Measurements from ENCODE around the gene DDX24. TPM values are rescaled to one million over a fixed set of nuclear protein-coding genes. Genes with fewer than 3 reads are reported as not detected.

Gene DDX24
- total and polyA plus RNA-seq, 9 of the 15 experiments (the other 6 are each of a cell fraction or from before 2014, with no cell fraction given) = 82.4 to 175 (median 122) TPM

- no peak overlapping the region for H3K27ac ChIP-seq (ENCODE audit: extremely low read depth, low read depth, low read length)
- no TSS peak for BruUV-seq (replicated peaks)
- 0% methylated on average over 5 of the region's 8 CpGs for WGBS (ENCODE audit: insufficient coverage, low coverage, missing lambda C conversion rate)
- H3K9me3 ChIP-seq (replicated peaks; ENCODE audit: control insufficient read depth, insufficient read depth, low read depth, low read length) = no peaks in the 10 kb centered on the region
- H3K4me1 ChIP-seq (replicated peaks in 1 of 2; ENCODE audit: control insufficient read depth in 2 of 2, insufficient read depth in 2 of 2, low read length in 2 of 2) = no peaks in the 10 kb centered on the region
- H3K36me3 ChIP-seq (ENCODE audit: control insufficient read depth, insufficient read depth, low read length) = no peaks in the 10 kb centered on the region
- TF ChIP-seq HNRNPL (IDR thresholded peaks at IDR 0.05; ENCODE audit: low read depth, low read length) = no peak
- TF ChIP-seq, protein P1, sequence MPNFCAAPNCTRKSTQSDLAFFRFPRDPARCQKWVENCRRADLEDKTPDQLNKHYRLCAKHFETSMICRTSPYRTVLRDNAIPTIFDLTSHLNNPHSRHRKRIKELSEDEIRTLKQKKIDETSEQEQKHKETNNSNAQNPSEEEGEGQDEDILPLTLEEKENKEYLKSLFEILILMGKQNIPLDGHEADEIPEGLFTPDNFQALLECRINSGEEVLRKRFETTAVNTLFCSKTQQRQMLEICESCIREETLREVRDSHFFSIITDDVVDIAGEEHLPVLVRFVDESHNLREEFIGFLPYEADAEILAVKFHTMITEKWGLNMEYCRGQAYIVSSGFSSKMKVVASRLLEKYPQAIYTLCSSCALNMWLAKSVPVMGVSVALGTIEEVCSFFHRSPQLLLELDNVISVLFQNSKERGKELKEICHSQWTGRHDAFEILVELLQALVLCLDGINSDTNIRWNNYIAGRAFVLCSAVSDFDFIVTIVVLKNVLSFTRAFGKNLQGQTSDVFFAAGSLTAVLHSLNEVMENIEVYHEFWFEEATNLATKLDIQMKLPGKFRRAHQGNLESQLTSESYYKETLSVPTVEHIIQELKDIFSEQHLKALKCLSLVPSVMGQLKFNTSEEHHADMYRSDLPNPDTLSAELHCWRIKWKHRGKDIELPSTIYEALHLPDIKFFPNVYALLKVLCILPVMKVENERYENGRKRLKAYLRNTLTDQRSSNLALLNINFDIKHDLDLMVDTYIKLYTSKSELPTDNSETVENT (CRISPR knock-in tag; IDR thresholded peaks at IDR 0.05) = no peak
- no peak for TF ChIP-seq ZNF280A (IDR thresholded peaks at IDR 0.05; ENCODE audit: low read depth, partially characterized antibody)
- TF ChIP-seq PHF21A (IDR thresholded peaks at IDR 0.05; ENCODE audit: borderline replicate concordance, low read depth) = no peak
- no peak for TF ChIP-seq ZNF76 (CRISPR knock-in tag; IDR thresholded peaks at IDR 0.05; ENCODE audit: borderline replicate concordance)
- no peak for TF ChIP-seq ZNF785 (CRISPR knock-in tag; IDR thresholded peaks at IDR 0.05)
- TF ChIP-seq TRIM25 (IDR thresholded peaks at IDR 0.05; ENCODE audit: borderline replicate concordance) = no peak
- no peak for TF ChIP-seq SMARCA5 (IDR thresholded peaks at IDR 0.05)
- no peak for TF ChIP-seq RBM22 (IDR thresholded peaks at IDR 0.05; ENCODE audit: low read depth, low read length, poor library complexity, severe bottlenecking)
- no peak overlapping the region for H3K9ac ChIP-seq (ENCODE audit: insufficient read depth in 1 of 2, low read depth in 2 of 2, low read length in 2 of 2)
- no peaks in the 10 kb centered on the region for H3K79me2 ChIP-seq (ENCODE audit: control insufficient read depth, insufficient read depth, low read length)
- CTCF ChIA-PET (ENCODE audit: low intra/inter-chr PET ratio) = no interaction called here
- peaks cover 0 to 31% of the 10 kb centered on the region in 2 experiments; a peak in 3 of 5 replicates for H3K27me3 ChIP-seq (ENCODE audit: control insufficient read depth in 2 of 2, insufficient read depth in 2 of 2, low read length in 2 of 2)
- intact Hi-C loops (cut with micrococcal nuclease) = no loop called here
- ATAC-seq = no peak
- POLR2A ChIA-PET = no interaction called here
- DNase-seq (ENCODE audit: extremely low read depth in 1 of 4, low spot score in 3 of 4) = no peak
- no peaks in the 10 kb centered on the region for H4K20me1 ChIP-seq (replicated peaks; ENCODE audit: control insufficient read depth, insufficient read depth, low read length)
- no peak overlapping the region for H3K4me2 ChIP-seq (ENCODE audit: insufficient read depth, low read length)
- FAIRE-seq = no peak
- H2AFZ ChIP-seq (ENCODE audit: low read depth, low read length) = no peak overlapping the region
- no peak overlapping the region for H3K4me3 ChIP-seq
- H3K9me1 ChIP-seq (ENCODE audit: control insufficient read depth, insufficient read depth, low read length) = no peaks in the 10 kb centered on the region
- in situ Hi-C loops (cut with MboI) = no loop called here
Observed at GRCh38 chr14:94016446-94016976, 64.5 kb downstream of the DDX24 start.
